ENCODE results near the gene SRD5A1. TPM values are rescaled to one million over a fixed set of nuclear protein-coding genes. Genes with fewer than 3 reads are reported as not detected.

The SRD5A1 gene
- total RNA-seq, 1 experiment from 2014 or later = 30.4 TPM

DNA sequence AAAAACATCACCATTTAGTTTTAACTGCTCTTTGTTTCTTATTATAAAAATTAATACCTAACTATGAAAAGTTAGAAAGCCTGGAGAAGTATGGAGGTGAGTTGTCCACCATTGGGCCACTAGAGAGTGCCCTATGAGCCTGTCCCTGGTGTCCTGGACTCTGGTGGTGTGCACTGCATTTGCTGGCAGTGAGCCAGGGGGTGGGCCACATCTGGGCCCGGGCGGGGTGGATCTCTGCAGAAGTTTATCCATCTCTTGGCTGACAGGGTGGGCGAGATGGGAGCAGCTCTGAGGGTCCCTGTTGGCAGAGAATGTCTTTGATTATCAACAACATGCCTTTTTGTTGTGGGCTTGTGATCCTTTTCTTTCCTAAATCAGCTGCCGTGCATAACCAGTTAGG is 88.2 kb downstream of the SRD5A1 start:
- DNase-seq (ENCODE audit: low read depth, low spot score) = no peak
- ChIA-PET POLR2A (no interaction called here), CTCF (no interaction called here)
- in situ Hi-C loops (cut with HindIII; ENCODE audit: low pct_unique_long_range_greater_than_20kb, low sequenced_read_pairs) (no loop called here), intact Hi-C loops (cut with micrococcal nuclease; ENCODE audit: unreplicated experiment) (no loop called here)
- Histone ChIP-seq H3K36me3 (ENCODE audit: control insufficient read depth, insufficient read depth, low read length) (no peaks in the 10 kb centered on the region; the same call in 1 of the 2 replicates), H3K4me3 (ENCODE audit: low read depth in 2 of 2, low read length in 2 of 2) (0 out of 4 replicates have a peak overlapping the region, but pooled peaks of 1 of the 2 experiments have one; percentile 12), H3K27ac (ENCODE audit: low read length) (peak overlapping the region; percentile 56), H3K9me3 (ENCODE audit: control insufficient read depth, insufficient read depth, low read depth, low read length) (no peaks in the 10 kb centered on the region), H3K27me3 (ENCODE audit: control insufficient read depth, insufficient read depth, low read length) (no peaks in the 10 kb centered on the region), H3K4me1 (ENCODE audit: control insufficient read depth, insufficient read depth, low read length) (peaks cover 40% of the 10 kb centered on the region)
- ATAC-seq = peak; percentile 48; the same call in 1 of the 2 replicates
- BruUV-seq (replicated peaks) = no TSS peak
- TF ChIP-seq POLR2AphosphoS5 (IDR thresholded peaks at IDR 0.05; ENCODE audit: low read depth, low read length) (no peak), TCF7L2 (IDR thresholded peaks at IDR 0.05; ENCODE audit: low read depth, low read length) (no peak), SIN3A (IDR thresholded peaks at IDR 0.05; ENCODE audit: borderline replicate concordance, insufficient read depth, low read depth, low read length) (no peak)
- TF ChIP-seq, protein P1, sequence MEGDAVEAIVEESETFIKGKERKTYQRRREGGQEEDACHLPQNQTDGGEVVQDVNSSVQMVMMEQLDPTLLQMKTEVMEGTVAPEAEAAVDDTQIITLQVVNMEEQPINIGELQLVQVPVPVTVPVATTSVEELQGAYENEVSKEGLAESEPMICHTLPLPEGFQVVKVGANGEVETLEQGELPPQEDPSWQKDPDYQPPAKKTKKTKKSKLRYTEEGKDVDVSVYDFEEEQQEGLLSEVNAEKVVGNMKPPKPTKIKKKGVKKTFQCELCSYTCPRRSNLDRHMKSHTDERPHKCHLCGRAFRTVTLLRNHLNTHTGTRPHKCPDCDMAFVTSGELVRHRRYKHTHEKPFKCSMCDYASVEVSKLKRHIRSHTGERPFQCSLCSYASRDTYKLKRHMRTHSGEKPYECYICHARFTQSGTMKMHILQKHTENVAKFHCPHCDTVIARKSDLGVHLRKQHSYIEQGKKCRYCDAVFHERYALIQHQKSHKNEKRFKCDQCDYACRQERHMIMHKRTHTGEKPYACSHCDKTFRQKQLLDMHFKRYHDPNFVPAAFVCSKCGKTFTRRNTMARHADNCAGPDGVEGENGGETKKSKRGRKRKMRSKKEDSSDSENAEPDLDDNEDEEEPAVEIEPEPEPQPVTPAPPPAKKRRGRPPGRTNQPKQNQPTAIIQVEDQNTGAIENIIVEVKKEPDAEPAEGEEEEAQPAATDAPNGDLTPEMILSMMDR (IDR thresholded peaks at IDR 0.05) = no peak
- TF ChIP-seq, protein P2, sequence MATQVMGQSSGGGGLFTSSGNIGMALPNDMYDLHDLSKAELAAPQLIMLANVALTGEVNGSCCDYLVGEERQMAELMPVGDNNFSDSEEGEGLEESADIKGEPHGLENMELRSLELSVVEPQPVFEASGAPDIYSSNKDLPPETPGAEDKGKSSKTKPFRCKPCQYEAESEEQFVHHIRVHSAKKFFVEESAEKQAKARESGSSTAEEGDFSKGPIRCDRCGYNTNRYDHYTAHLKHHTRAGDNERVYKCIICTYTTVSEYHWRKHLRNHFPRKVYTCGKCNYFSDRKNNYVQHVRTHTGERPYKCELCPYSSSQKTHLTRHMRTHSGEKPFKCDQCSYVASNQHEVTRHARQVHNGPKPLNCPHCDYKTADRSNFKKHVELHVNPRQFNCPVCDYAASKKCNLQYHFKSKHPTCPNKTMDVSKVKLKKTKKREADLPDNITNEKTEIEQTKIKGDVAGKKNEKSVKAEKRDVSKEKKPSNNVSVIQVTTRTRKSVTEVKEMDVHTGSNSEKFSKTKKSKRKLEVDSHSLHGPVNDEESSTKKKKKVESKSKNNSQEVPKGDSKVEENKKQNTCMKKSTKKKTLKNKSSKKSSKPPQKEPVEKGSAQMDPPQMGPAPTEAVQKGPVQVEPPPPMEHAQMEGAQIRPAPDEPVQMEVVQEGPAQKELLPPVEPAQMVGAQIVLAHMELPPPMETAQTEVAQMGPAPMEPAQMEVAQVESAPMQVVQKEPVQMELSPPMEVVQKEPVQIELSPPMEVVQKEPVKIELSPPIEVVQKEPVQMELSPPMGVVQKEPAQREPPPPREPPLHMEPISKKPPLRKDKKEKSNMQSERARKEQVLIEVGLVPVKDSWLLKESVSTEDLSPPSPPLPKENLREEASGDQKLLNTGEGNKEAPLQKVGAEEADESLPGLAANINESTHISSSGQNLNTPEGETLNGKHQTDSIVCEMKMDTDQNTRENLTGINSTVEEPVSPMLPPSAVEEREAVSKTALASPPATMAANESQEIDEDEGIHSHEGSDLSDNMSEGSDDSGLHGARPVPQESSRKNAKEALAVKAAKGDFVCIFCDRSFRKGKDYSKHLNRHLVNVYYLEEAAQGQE (IDR thresholded peaks at IDR 0.05; ENCODE audit: insufficient read depth in 1 of 2, low read depth in 2 of 2, low read length in 1 of 2) = no peak

DNA sequence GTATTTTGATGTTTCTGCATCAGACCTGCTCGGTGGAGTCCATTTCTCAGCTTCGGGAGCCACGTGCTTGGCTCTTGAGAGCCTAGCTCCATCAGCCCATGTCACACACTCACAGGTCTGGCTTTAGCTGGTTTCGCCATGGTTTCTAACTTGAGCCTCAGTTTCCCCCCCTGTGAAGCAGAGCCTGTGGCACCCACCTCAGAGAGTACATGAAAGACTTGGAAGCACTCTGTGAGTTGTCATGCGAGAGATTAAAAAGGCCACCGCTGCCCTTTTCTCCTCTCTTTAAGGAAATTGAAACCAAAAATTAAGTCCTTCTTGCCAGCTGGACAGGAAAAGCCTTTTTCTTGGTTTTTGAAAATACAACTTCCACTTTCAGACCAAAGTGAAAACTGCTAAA is 88.8 kb downstream of the SRD5A1 start:
- intact Hi-C loops (cut with micrococcal nuclease; ENCODE audit: unreplicated experiment) = no loop called here
- BruUV-seq (replicated peaks) = no TSS peak
- peaks cover 34% of the 10 kb centered on the region for H3K4me1 ChIP-seq (ENCODE audit: control insufficient read depth, insufficient read depth, low read length)
- H3K36me3 ChIP-seq (ENCODE audit: control insufficient read depth, insufficient read depth, low read length) = no peaks in the 10 kb centered on the region; the same call in 1 of the 2 replicates
- ATAC-seq (no peak), DNase-seq (ENCODE audit: low read depth, low spot score) (no peak)
- in situ Hi-C loops (cut with HindIII; ENCODE audit: low pct_unique_long_range_greater_than_20kb, low sequenced_read_pairs) = no loop called here
- no peaks in the 10 kb centered on the region for H3K27me3 ChIP-seq (ENCODE audit: control insufficient read depth, insufficient read depth, low read length)
- POLR2A ChIA-PET = no interaction called here
- CTCF ChIA-PET = no interaction called here
- H3K27ac ChIP-seq (ENCODE audit: low read length) = peak overlapping the region; percentile 56
- no peak overlapping the region for H3K4me3 ChIP-seq (ENCODE audit: low read depth in 2 of 2, low read length in 2 of 2)
- TF ChIP-seq, protein P1 (IDR thresholded peaks at IDR 0.05) = no peak
- TF ChIP-seq POLR2AphosphoS5 (IDR thresholded peaks at IDR 0.05; ENCODE audit: low read depth, low read length) (no peak), SIN3A (IDR thresholded peaks at IDR 0.05; ENCODE audit: borderline replicate concordance, insufficient read depth, low read depth, low read length) (no peak), TCF7L2 (IDR thresholded peaks at IDR 0.05; ENCODE audit: low read depth, low read length) (no peak)
- TF ChIP-seq, protein P2 (IDR thresholded peaks at IDR 0.05; ENCODE audit: insufficient read depth in 1 of 2, low read depth in 2 of 2, low read length in 1 of 2) = no peak
- no peaks in the 10 kb centered on the region for H3K9me3 ChIP-seq (ENCODE audit: control insufficient read depth, insufficient read depth, low read depth, low read length)

Data from Panc1 (cell line).